GM18505 (cell line): Measurements from ENCODE around the gene RABGAP1L.
"Not testable (repeated sequence)": the region's sequence is repeated elsewhere in the genome, so short reads cannot be mapped to it uniquely, and the experiment has no call there.

Source experiments
- ATAC-seq: cut with Tn5 transposase; IDR thresholded peaks from one replicate; pipeline ENCODE4 v1.9.1; 2021; ENCODE audit not compliant: unreplicated experiment
- POLR2A ChIP-seq: IDR thresholded peaks from 4 replicates; pipeline ENCODE4 v1.6.1; 2011; ENCODE audit warnings: borderline replicate concordance; ENCODE audit not compliant: insufficient read depth, insufficient read length; ENCODE audit errors: extremely low read depth

RABGAP1L gene

DNA sequence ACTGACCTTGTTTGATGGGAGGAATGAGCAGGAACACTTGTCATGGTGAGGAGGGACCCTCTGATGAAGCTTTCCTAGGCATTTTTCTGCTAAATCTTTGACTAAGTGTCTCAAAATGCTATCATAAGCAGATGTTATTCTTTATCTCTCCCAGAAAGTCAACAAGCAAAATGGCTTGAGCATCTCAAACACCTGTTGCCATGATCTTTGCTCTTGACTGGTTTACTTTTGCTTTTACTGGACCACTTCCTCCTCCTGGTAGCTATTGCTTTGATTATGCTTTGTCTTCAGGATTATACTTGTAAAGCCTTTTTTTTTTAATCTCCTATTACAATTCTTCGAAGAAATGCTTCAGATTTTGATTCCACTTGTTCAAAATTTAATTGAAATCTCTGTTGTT is 445.9 kb downstream of the RABGAP1L start:
- TF ChIP-seq POLR2A = no peak
- ATAC-seq = no peak

DNA sequence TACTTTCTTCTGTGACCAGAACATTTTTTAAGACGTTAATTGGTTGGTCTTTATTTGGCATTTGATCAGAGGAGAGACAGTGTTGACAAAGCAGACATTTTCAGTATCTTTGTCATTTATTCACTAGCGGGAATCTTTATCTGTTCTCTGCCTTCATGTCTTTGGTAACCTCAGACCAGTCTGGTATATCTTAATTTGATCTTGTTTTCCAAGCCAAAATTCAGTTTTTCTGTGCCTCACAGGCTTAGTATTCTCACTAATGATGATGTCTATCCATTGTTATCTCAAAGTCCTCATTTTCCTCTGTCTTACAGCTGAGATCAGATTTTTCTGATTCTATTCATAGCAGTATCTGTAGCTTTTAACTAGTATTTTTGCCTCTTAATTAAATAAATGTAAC is 447.2 kb downstream of the RABGAP1L start:
- no peak for ATAC-seq
- TF ChIP-seq POLR2A = no peak

DNA sequence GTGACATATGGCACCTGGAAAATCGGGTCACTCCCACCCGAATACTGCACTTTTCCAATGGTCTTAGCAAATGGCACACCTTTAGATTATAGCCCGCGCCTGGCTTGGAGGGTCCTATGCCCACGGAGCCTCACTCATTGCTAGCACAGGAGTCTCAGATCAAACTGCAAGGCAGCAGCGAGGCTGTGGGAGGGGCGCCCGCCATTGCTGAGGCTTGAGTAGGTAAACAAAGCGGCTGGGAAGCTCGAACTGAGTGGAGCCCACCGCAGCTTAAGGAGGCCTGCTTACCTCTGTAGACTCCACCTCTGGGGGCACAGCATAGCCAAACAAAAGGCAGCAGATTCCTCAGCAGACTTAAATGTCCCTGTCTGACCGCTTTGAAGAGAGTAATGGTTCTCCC is 458.6 kb downstream of the RABGAP1L start:
- ATAC-seq = not testable (repeated sequence)

DNA sequence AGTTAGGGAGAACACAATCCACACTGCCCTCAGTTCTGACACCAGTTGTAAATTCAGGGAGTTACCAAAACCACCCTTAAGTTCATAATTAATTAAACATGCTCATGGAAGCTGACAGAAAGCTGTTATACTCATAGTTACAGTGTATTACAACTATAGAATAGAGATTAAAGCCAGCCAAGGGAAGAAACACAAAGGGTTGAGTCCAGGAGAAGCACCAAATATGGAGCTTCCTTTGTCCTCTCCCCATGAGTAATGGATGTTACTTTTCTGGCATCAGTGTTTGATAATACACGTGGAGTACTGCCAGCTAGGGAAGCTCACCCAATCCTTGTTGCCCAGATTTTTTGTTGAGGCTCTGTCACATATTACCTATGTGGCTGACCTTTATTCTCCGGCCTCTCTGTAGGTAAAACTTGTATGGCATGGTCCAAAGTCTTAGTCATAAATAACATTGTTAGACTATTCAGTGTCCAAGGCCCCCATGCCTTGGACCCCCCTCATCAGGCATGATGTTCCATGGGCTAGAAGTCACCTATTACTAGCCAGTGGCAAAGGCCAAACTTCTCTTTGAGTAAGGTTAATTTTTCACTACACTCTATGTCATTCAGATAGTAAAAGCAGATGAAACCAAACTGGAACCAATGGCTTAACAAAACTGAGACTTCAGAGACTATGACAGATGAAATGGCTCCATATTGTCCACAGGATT is 464.2 kb downstream of the RABGAP1L start:
- no peak for TF ChIP-seq POLR2A
- no peak for ATAC-seq

DNA sequence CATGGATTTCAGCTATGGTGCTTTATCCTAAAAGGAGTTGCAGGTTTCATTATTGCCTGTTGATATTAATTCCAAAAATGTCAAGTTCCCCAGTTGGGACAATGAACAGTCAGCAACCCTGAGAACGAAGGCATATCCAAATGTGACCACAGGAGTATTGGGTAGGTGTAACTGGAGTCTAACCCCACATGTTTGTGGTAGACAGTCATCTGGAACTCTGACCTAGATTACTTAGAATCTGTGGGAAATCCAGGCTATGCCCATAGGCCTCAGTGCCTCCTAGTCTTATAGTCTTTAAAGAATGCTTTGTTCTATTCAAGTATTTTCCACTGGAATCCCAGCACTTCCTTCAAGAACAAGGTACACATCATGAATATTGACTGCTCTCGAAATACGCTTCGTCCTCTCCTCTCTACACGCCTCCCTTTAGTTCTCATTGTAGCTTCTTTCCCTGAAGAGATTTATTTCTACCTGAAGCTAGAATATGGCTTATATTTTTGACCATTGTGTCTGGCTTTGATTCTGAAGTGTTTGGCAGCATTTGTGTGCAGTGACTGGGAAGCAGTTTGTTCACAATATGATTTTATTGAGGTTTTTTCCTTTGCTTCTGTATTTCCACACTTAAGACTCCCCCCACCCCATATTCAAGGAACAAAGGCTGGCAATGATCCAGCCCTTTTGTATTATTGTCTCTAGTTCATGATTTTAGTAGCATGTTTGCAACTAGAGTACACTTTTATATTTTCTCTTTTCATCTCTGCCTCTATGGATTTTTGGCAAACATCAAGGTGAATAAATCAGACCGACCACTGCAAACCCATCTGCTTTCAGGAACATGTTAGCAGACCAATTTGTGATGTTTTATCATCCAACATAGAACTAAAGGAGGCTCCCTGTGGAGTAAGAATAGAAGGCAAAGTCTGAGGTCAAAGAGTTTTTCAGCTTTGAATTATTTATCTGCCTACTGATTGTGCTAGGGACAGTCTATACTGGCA is 467.0 kb downstream of the RABGAP1L start:
- TF ChIP-seq POLR2A = no peak
- ATAC-seq = no peak

DNA sequence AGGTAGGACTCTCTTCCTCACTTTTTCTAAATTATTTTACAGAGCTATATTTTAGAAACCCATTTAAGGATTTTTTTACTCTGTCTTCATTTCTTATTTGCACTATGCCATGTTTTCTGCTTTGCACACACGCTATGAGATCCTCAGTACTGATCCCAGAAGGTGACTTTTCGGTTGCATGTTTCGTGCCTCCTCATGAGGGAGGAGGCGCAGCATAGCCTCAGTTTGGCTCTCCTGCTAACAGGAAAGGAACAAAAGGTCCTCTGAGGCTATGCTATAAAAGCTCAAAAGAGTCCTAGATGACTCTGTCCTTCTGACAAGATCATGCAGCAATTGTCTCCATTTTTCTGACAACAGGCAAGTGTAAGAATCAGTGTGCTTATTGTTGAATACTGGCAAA is 478.2 kb downstream of the RABGAP1L start:
- TF ChIP-seq POLR2A = no peak
- ATAC-seq = no peak

DNA sequence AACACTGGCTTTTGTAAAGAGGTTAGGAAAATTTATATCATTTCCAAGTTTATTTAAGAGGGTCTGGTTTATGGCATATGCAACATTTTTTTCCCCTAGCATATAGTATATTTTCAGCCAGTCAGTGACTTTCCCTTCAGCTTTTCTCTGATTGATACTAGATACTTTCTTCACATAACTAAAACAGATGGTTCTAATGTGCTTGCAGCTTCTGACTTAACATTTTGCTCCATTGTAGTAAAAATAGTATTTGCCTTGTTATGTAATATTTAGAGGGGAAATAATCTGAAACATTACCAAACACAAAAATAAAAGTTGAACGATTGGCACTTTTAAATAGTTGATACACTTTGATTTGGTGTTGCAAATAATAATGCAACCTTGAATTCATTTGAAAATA is 480.1 kb downstream of the RABGAP1L start:
- ATAC-seq = no peak
- TF ChIP-seq POLR2A = no peak

DNA sequence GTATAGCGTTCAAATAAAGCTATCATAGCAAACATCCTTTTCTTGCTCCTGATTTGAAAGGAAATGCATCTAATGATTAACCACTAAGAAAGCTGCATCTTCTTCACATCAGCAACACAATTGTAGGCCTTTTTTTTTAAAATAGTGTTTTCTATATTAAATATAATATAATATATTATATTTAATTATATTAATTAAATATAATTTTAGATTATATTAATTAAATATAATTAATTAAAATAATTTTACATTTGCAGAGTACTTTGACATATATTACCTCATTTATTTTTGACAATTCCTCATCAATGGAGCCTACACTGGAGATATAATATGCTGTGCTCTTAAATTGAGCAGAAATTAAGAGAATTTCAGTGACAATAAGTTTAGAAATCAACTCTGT is 481.5 kb downstream of the RABGAP1L start:
- no peak for ATAC-seq
- no peak for TF ChIP-seq POLR2A

DNA sequence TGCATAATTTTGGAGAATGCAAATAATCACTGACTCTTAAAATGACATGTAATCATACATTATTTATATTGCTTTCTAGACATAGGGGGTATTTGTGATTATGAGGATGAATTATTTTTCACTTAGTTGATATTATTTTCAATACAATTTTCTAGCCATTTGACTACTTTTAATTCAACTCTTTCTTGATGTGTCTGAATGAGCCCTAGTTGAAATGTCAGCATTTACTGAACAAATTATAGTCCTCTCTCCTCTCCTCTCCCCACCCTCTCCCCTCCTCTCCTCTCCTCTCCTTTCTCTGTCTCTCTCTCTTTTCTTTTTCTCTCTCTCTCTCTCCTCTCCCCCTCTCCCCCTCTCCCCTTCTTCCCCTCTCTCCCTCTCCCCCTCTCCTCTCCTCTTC is 483.1 kb downstream of the RABGAP1L start:
- ATAC-seq = no peak
- no peak for TF ChIP-seq POLR2A

DNA sequence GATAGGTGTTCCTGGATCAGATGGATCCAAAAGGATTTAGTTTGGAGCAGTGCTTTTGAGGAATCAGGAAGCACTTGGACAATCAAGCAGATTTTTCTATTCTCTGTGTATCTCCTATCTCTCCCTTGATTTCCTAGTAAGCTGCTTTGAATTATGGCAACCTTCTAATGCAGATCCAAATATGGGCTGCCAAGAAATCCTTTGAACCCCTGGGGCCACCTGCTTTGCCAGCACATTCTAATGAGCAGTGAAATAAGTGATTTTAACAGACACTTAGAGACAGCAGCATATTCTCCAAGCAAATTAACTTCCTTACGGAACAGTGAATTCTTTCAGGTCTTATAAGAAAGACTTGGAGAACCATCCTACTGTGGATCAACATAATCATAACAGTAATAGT is 483.9 kb downstream of the RABGAP1L start:
- no peak for TF ChIP-seq POLR2A
- ATAC-seq = no peak

DNA sequence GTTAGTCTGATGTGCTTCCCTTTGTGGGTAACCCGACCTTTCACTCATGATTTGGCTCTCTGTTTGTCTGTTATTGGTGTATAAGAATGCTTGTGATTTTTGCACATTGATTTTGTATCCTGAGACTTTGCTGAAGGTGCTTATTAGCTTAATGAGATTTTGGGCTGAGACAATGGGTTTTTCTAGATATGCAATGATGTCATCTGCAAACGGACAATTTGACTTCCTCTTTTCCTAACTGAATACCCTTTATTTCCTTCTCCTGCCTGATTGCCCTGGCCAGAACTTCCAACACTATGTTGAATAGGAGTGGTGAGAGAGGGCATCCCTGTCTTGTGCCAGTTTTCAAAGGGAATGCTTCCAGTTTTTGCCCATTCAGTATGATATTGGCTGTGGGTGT is 490.3 kb downstream of the RABGAP1L start:
- not testable (repeated sequence) for ATAC-seq

DNA sequence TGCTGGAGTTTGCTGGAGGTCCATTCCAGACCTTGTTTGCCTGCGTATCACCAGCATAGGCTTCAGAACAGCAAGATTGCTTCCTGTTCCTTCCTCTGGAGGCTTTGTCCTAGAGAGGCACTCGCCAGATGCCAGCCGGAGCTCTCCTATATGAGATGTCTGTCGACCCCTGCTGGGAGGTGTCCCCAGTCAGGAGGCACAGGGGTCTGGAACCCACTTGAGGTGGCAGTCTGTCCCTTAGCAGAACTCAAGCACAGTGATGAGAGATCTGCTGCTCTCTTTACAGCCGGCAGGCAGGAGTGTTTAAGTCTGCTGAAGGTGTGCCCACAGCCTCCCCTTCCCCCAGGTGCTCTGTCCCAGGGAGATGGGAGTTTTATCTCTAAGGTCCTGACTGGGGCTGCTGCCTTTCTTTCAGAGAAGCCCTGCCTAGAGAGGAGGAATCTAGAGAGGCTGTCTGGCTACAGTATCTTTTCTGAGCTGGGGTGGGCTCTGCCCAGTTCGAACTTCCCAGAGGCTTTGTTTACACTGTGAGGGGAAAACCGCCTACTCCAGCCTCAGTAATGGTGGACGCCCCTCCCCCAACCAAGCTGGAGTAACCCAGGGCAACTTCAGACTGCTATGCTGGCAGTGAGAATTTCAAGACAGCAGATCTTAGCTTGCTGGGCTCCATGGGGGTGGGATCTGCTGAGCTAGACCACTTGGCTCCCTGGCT is 493.4 kb downstream of the RABGAP1L start:
- ATAC-seq = no peak

DNA sequence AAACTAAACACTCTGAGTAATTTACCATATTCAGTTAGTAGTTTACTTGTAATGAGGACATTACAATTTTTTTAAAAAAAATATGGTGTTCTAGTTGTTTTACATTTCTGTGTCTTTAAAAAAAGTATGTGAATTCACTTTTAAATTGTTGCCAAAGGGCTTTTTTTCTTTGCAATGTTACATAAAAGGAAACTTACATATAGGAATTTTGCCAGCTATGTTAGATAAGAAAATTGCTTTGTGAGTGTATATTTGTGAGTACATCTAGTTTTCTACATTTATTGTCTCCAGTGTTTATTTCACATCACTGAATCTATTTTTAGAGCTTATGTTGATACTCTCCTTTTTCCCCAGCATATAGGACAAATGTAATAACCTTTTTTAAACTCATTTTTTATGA is 495.2 kb downstream of the RABGAP1L start:
- ATAC-seq = no peak
- no peak for TF ChIP-seq POLR2A

More for the DNA sequence above, 493.4 kb downstream of the RABGAP1L start:
- TF ChIP-seq POLR2A = no peak
